HG03175 (cell line): ENCODE measurements around the gene OR56A4.

ENCODE experiments used
- ATAC-seq: cut with Tn5 transposase; IDR thresholded peaks from one replicate; pipeline ENCODE4 v1.9.1; 2021; ENCODE audit warnings: mild to moderate bottlenecking, moderate library complexity; ENCODE audit not compliant: unreplicated experiment

Gene OR56A4

GRCh38 chr11:6006846-6007245 is at the start of gene OR56A4:
OR56A4 (minus strand) TSS chr11:6006946; CDS start chr11:6002992, 3,954 bp downstream.
- ATAC-seq = no peak

GRCh38 chr11:6055569-6055968 is 48.8 kb upstream of the OR56A4 start:
- no peak for ATAC-seq

GRCh38 chr11:6052374-6052773 is 45.6 kb upstream of the OR56A4 start:
- no peak for ATAC-seq

GRCh38 chr11:6040874-6041273 is 34.1 kb upstream of the OR56A4 start:
- no peak for ATAC-seq

- ATAC-seq = no peak
Observed at GRCh38 chr11:6030708-6031405, 24.1 kb upstream of the OR56A4 start, which contains the start of gene OR56A1. OR56A1 (minus strand) TSS chr11:6030758; CDS start chr11:6027692, 3,066 bp downstream.

GRCh38 chr11:6027501-6027900 is 20.8 kb upstream of the OR56A4 start:
- ATAC-seq = no peak

GRCh38 chr11:6025056-6025455 is 18.3 kb upstream of the OR56A4 start:
- no peak for ATAC-seq

- no peak for ATAC-seq
Observed at GRCh38 chr11:6022956-6023355, 16.2 kb upstream of the OR56A4 start.

- no peak for ATAC-seq
Observed at GRCh38 chr11:6013042-6013441, 6.3 kb upstream of the OR56A4 start.

GRCh38 chr11:6012035-6012668 is 5.4 kb upstream of the OR56A4 start:
- no peak for ATAC-seq

- no peak for ATAC-seq
Observed at GRCh38 chr11:6006395-6006794, 351 bp downstream of the OR56A4 start.

GRCh38 chr11:6002202-6002699 is 4.5 kb downstream of the OR56A4 start:
- no peak for ATAC-seq

GRCh38 chr11:5994791-5995190 is 12.0 kb downstream of the OR56A4 start:
- ATAC-seq = no peak

GRCh38 chr11:5992604-5993251 is 14.0 kb downstream of the OR56A4 start:
- no peak for ATAC-seq

- ATAC-seq = no peak
Observed at GRCh38 chr11:5992150-5992549, 14.6 kb downstream of the OR56A4 start.

GRCh38 chr11:5989203-5989602 is 17.5 kb downstream of the OR56A4 start:
- ATAC-seq = no peak

GRCh38 chr11:5986885-5987284 is 19.9 kb downstream of the OR56A4 start, which contains the start of gene OR52L1:
OR52L1 (minus strand) TSS chr11:5986985; CDS start chr11:5986930, 55 bp downstream.
- no peak for ATAC-seq

- no peak for ATAC-seq
Observed at GRCh38 chr11:5983443-5983842, 23.3 kb downstream of the OR56A4 start.

GRCh38 chr11:5973530-5973929 is 33.2 kb downstream of the OR56A4 start:
- no peak for ATAC-seq

GRCh38 chr11:5968394-5968793 is 38.4 kb downstream of the OR56A4 start, which contains the start of gene OR56A5:
OR56A5 (minus strand) TSS chr11:5968494; CDS start chr11:5968494, 0 bp downstream.
- ATAC-seq = no peak

- ATAC-seq = no peak
Observed at GRCh38 chr11:5967708-5968107, 39.0 kb downstream of the OR56A4 start.

- ATAC-seq = no peak
Observed at GRCh38 chr11:5966958-5967357, 39.8 kb downstream of the OR56A4 start.
